GM12875 (cell line): Measurements from ENCODE around the gene EVA1A.

Source experiments
- H3K4me3 ChIP-seq: one replicate; pipeline ENCODE4 v1.5.1; 2011; ENCODE audit warnings: low read depth, low read length, control low read depth
- TF ChIP-seq, protein P1 (sequence below): IDR thresholded peaks from 2 replicates; pipeline ENCODE4 v1.5.1; 2011; ENCODE audit warnings: low read depth, mild to moderate bottlenecking, control low read depth, inconsistent platforms, low read length, moderate library complexity, borderline replicate concordance; ENCODE audit not compliant: insufficient read depth

The EVA1A gene

GRCh38 chr2:75517547-75518230 lies 43.0 kb downstream of the EVA1A start:
- TF ChIP-seq, protein P1, sequence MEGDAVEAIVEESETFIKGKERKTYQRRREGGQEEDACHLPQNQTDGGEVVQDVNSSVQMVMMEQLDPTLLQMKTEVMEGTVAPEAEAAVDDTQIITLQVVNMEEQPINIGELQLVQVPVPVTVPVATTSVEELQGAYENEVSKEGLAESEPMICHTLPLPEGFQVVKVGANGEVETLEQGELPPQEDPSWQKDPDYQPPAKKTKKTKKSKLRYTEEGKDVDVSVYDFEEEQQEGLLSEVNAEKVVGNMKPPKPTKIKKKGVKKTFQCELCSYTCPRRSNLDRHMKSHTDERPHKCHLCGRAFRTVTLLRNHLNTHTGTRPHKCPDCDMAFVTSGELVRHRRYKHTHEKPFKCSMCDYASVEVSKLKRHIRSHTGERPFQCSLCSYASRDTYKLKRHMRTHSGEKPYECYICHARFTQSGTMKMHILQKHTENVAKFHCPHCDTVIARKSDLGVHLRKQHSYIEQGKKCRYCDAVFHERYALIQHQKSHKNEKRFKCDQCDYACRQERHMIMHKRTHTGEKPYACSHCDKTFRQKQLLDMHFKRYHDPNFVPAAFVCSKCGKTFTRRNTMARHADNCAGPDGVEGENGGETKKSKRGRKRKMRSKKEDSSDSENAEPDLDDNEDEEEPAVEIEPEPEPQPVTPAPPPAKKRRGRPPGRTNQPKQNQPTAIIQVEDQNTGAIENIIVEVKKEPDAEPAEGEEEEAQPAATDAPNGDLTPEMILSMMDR = no peak
- no peak overlapping the region for H3K4me3 ChIP-seq

DNA sequence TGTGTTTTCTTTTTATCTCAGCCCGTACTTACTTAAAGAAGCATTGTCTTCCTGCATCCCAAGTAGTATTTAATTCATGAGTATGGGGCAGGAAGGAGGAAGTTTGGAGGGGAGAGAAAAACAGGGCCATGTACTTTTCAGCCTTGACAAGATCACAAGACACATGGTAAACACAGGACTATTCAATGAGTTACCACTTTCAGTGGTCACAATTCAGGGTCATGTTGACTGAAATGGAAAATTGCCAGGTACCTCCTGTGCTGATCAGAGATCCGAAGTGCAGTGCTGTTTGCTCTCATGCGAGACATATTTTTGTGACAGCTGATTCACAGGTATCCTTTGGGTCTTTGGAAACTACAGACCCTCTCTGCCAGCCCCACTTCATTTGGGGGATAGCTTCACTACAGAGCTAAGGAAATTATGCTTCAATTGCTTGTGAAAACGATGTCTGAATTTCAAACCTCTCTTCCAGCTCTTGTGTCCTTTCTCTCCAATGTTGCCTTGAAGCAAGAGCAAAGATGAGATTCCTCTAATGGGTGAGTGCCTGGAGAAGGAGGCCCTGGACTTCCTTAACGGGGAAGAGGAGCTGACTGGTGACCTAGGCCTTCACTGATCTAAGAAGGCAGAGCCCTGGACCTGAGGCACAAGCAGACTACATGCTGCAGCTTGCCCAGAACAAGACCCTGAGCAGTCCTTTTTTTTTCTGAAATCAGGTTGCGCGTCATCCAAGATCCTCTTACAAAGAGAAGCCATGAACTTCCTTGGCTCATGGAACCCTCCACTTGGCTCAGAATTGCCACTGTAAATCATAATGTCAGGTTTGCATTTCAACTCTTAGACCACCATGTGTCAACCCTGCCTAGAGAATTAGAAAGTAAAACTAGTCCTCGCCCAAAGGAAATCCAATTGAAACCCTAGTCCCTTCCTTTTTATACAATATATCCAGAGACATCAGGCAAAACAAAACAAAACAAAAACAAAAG lies 44.1 kb downstream of the EVA1A start:
- no peak overlapping the region for H3K4me3 ChIP-seq
- TF ChIP-seq, protein P1 = no peak

DNA sequence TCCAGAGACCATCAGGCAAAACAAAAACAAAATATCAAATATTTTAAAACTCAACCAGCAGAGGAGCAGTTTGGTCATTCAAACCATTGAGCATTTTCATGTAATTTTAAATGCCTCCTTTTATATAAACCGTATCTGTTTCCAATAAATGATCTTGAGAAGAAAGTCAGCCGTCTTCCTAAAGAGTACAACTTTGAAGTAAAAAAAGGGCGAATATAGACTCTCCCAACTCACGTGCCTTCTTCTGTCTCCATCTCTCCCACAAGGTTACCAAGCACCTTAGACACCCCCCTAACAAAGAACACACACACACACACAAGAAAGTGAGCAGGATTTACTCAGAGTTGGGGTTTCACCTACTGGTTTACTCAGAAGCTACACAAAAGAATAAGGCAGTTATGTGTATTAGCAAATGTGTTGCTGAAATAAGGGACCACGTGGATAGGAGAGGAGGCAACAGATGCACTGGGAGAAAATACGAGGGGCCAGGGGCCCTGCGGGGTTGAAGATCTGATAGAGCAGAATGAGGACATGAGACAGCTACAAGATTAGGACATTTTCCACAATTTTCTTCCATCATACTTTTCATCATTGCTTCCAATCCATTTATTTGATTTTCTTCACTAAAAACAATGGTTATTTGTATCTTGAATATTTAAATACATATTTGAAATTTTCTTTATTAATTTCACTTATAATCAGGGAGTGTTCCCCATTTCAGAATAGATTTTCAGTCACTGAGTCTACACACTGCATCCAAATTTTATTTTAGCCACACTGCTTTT lies 45.0 kb downstream of the EVA1A start:
- TF ChIP-seq, protein P1 = no peak
- no peak overlapping the region for H3K4me3 ChIP-seq

DNA sequence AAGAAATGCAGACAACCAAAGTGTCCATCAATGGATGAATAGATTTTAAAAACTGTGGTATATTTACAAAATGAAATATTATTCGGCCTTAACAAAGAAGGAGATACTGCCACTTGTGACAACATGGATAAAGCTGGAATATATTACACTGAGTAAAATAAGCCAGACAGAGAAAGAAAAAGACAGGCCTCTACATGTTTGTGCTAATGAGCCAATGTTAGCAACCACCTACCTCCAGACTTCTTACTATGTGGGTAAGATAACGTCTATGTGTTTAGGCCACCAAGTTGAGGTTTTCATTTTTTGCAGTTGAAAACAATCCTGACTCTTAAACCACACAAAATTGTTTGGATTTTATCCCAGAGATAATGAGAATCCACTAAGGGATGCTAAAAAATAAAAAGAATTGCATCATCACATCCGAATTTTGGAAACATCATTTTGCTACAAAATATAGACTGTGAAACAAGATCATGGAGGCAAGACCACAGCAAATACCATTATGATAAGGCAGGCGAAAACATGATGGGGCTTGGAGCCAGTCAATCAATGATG lies 47.0 kb downstream of the EVA1A start:
- TF ChIP-seq, protein P1 = no peak
- H3K4me3 ChIP-seq = no peak overlapping the region

- no peak overlapping the region for H3K4me3 ChIP-seq
- TF ChIP-seq, protein P1 = no peak
Measured at GRCh38 chr2:75512455-75513212, 48.1 kb downstream of the EVA1A start.

DNA sequence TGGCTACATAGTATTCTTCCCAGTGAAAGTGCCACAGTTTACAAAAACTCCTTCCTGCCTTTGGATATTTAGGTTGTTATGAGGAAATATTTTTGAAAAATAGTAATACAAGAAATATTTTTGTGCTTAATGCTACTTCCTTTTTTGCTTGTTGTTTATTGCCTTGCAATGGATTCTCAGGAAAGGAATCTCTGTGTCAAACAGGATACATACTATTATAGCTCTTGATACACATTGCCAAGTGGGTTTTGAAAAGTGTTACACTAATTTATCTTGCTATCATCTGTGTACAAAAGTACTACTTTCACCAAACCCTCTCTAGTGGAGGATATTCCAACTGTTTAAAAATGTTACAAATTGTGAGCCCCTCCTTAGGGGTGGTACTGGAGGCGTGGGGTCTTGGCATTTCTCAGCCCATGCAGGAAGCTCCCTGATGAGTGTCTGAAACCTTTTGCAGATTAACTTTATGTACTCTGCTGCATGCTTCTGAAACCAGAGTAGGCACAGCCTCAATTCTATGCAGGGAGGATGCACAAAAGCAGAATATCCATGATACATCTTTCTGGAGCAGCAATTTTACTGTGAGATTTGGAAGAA lies 54.5 kb downstream of the EVA1A start:
- no peak overlapping the region for H3K4me3 ChIP-seq
- TF ChIP-seq, protein P1 = no peak
